ENCODE results near the gene KPNA1. TPM values are rescaled to one million over a fixed set of nuclear protein-coding genes. Genes with fewer than 3 reads are reported as not detected.

KPNA1 gene
- total and polyA plus RNA-seq, 4 donors: 20.7 to 42.0 (median 23.5) TPM

DNA sequence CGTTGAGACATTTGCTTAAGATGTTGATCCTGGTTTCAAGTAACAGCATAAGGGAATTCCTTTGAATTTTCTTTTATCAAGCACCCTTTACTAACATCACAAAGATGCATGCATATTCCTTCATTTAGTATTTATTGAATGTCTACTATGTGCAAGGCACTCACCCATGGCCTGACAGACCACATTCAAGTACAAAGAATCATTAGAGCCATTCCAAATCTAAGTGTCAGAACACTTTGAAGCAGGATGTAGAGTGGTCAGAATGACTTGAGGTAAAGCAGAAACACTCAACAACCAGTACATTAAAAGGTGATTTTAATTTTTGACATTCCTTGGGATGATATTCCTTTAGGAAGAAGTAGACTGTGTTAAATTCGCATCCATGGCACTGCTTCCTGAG, 92.9 kb downstream of the KPNA1 start:
- TF ChIP-seq EGR1 (IDR thresholded peaks at IDR 0.05; ENCODE audit: low read depth in 2 of 2) (no peak), HNF4A (conservative IDR thresholded peaks at IDR 0.05) (no peak), JUND (IDR thresholded peaks at IDR 0.05) (no peak)
- DNase-seq (ENCODE audit: low spot score): no peak
- H3K27ac ChIP-seq (ENCODE audit: low read depth in 1 of 2, low read length in 2 of 2): no peak overlapping the region
- H3K9ac ChIP-seq (ENCODE audit: low read depth in 1 of 2, low read length in 2 of 2): no peak overlapping the region
- H3K36me3 ChIP-seq (ENCODE audit: control insufficient read depth in 4 of 4, insufficient read depth in 3 of 4, low read depth in 1 of 4, low read length in 3 of 4): peaks cover 4 to 29% (median 19%) of the 10 kb centered on the region in 4 donors
- WGBS: 94% methylated on average over 2 of the region's 2 CpGs
- H3K27me3 ChIP-seq (ENCODE audit: control insufficient read depth in 4 of 4, insufficient read depth in 4 of 4, low read length in 3 of 4): no peaks in the 10 kb centered on the region
- H3K4me1 ChIP-seq (ENCODE audit: control insufficient read depth in 4 of 4, insufficient read depth in 4 of 4, low read length in 3 of 4): peaks cover 4 to 6% (median 5%) of the 10 kb centered on the region in 4 donors
- no peak overlapping the region for H3K4me3 ChIP-seq (ENCODE audit: low read depth in 1 of 3, low read length in 3 of 3)
- no peaks in the 10 kb centered on the region for H3K9me3 ChIP-seq (ENCODE audit: control insufficient read depth in 4 of 4, low read length in 3 of 4)

GRCh38 chr3:122421101-122421500, 93.6 kb downstream of the KPNA1 start:
- DNase-seq (ENCODE audit: low spot score): no peak
- no peak overlapping the region for H3K4me3 ChIP-seq (ENCODE audit: low read depth in 1 of 3, low read length in 3 of 3)
- H3K9me3 ChIP-seq (ENCODE audit: control insufficient read depth in 4 of 4, low read length in 3 of 4): no peaks in the 10 kb centered on the region
- no peak overlapping the region for H3K9ac ChIP-seq (ENCODE audit: low read depth in 1 of 2, low read length in 2 of 2)
- WGBS: 97% methylated on average over 4 of the region's 4 CpGs
- TF ChIP-seq FOXA2 (IDR thresholded peaks at IDR 0.05) (no peak), NR2F2 (IDR thresholded peaks at IDR 0.05) (no peak), FOXA1 (IDR thresholded peaks at IDR 0.05) (no peak), HNF4G (IDR thresholded peaks at IDR 0.05) (no peak), REST (IDR thresholded peaks at IDR 0.05) (no peak), RXRA (IDR thresholded peaks at IDR 0.05) (no peak), YY1 (IDR thresholded peaks at IDR 0.05) (no peak), HNF4A (conservative IDR thresholded peaks at IDR 0.05) (no peak), TAF1 (conservative IDR thresholded peaks at IDR 0.05) (no peak), EGR1 (IDR thresholded peaks at IDR 0.05; ENCODE audit: low read depth in 2 of 2) (no peak), CTCF (IDR thresholded peaks at IDR 0.05; ENCODE audit: low read depth, low read length, missing input control) (no peak), RAD21 (IDR thresholded peaks at IDR 0.05) (no peak), JUND (IDR thresholded peaks at IDR 0.05) (no peak), SP1 (IDR thresholded peaks at IDR 0.05) (no peak), ATF3 (IDR thresholded peaks at IDR 0.05) (no peak), GABPA (IDR thresholded peaks at IDR 0.05 in 1 of 2, conservative IDR thresholded peaks at IDR 0.05 in 1 of 2) (no peak)
- TF ChIP-seq, protein P1, sequence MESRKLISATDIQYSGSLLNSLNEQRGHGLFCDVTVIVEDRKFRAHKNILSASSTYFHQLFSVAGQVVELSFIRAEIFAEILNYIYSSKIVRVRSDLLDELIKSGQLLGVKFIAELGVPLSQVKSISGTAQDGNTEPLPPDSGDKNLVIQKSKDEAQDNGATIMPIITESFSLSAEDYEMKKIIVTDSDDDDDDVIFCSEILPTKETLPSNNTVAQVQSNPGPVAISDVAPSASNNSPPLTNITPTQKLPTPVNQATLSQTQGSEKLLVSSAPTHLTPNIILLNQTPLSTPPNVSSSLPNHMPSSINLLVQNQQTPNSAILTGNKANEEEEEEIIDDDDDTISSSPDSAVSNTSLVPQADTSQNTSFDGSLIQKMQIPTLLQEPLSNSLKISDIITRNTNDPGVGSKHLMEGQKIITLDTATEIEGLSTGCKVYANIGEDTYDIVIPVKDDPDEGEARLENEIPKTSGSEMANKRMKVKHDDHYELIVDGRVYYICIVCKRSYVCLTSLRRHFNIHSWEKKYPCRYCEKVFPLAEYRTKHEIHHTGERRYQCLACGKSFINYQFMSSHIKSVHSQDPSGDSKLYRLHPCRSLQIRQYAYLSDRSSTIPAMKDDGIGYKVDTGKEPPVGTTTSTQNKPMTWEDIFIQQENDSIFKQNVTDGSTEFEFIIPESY (IDR thresholded peaks at IDR 0.05): no peak
- TF ChIP-seq, protein P2, sequence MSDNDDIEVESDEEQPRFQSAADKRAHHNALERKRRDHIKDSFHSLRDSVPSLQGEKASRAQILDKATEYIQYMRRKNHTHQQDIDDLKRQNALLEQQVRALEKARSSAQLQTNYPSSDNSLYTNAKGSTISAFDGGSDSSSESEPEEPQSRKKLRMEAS (IDR thresholded peaks at IDR 0.05): no peak
- H3K27ac ChIP-seq (ENCODE audit: low read depth in 1 of 2, low read length in 2 of 2): no peak overlapping the region
- peaks cover under 1 to 25% (median 12%) of the 10 kb centered on the region in 4 donors for H3K36me3 ChIP-seq (ENCODE audit: control insufficient read depth in 4 of 4, insufficient read depth in 3 of 4, low read depth in 1 of 4, low read length in 3 of 4)
- no peaks in the 10 kb centered on the region for H3K27me3 ChIP-seq (ENCODE audit: control insufficient read depth in 4 of 4, insufficient read depth in 4 of 4, low read length in 3 of 4)
- peaks cover 4 to 11% (median 5%) of the 10 kb centered on the region in 4 donors for H3K4me1 ChIP-seq (ENCODE audit: control insufficient read depth in 4 of 4, insufficient read depth in 4 of 4, low read length in 3 of 4)
